Tongue (tissue), 2 donors: Measurements from ENCODE around the gene TNFRSF13B. TPM values are rescaled to one million over a fixed set of nuclear protein-coding genes. Genes with fewer than 3 reads are reported as not detected.
A peak's percentile ranks its signal among the peaks of the same experiment; 100 is the strongest.

ENCODE experiments used
- DNase-seq: peaks from one replicate; pipeline ENCODE4 v3.0.0-alpha.2; 2015
- total RNA-seq: library from RNA; depleted of rRNA; stranded (reverse); fragments of >200 nt; gene quantifications from one replicate; pipeline ENCODE4 v1.2.3, GENCODE V29; 2014

Gene TNFRSF13B
- total RNA-seq, 1 donor from 2014 or later: not detected

- no peak for DNase-seq
Measured at GRCh38 chr17:16954521-16954920, 17.4 kb downstream of the TNFRSF13B start.

- no peak for DNase-seq
Measured at GRCh38 chr17:16953841-16954240, 18.1 kb downstream of the TNFRSF13B start.

GRCh38 chr17:16953347-16953746 lies 18.6 kb downstream of the TNFRSF13B start:
- DNase-seq: no peak

- no peak for DNase-seq
Measured at GRCh38 chr17:16952401-16952800, 19.5 kb downstream of the TNFRSF13B start.

- no peak for DNase-seq
Measured at GRCh38 chr17:16950488-16950887, 21.4 kb downstream of the TNFRSF13B start.

- DNase-seq: no peak
Measured at GRCh38 chr17:16948587-16949376, 23.1 kb downstream of the TNFRSF13B start.

- DNase-seq: no peak
Measured at GRCh38 chr17:16947470-16947869, 24.4 kb downstream of the TNFRSF13B start.

GRCh38 chr17:16945663-16946218 lies 26.2 kb downstream of the TNFRSF13B start:
- DNase-seq: no peak

GRCh38 chr17:16945136-16945482 lies 26.8 kb downstream of the TNFRSF13B start:
- DNase-seq: no peak

GRCh38 chr17:16944334-16945135 lies 27.4 kb downstream of the TNFRSF13B start:
- DNase-seq: no peak

- DNase-seq: no peak
Measured at GRCh38 chr17:16943541-16944333, 28.2 kb downstream of the TNFRSF13B start.

GRCh38 chr17:16943032-16943352 lies 28.9 kb downstream of the TNFRSF13B start:
- DNase-seq: no peak

- peak; percentile 53 for DNase-seq
Measured at GRCh38 chr17:16942141-16943031, 29.5 kb downstream of the TNFRSF13B start.

GRCh38 chr17:16941072-16942036 lies 30.6 kb downstream of the TNFRSF13B start:
- peak; percentile 39 for DNase-seq

- DNase-seq: no peak
Measured at GRCh38 chr17:16940116-16940881, 31.6 kb downstream of the TNFRSF13B start.

GRCh38 chr17:16939606-16940115 lies 32.3 kb downstream of the TNFRSF13B start:
- DNase-seq: no peak

- no peak for DNase-seq
Measured at GRCh38 chr17:16939208-16939576, 32.7 kb downstream of the TNFRSF13B start.

- no peak for DNase-seq
Measured at GRCh38 chr17:16938496-16939207, 33.3 kb downstream of the TNFRSF13B start.

- DNase-seq: no peak
Measured at GRCh38 chr17:16938031-16938430, 33.9 kb downstream of the TNFRSF13B start.
